Endothelial cell of umbilical vein (primary cell): ENCODE data around the gene DNAH9. TPM values are rescaled to one million over a fixed set of nuclear protein-coding genes. Genes with fewer than 3 reads are reported as not detected.

Experiments used
- BruUV-seq: library from RNA; stranded (reverse); fragments of 400-500 nt; replicated peaks from 2 replicates; lab custom pipeline; 2021; lab: Mats Ljungman, UMichigan
- CTCF ChIA-PET: fragments of 300-600, 350-600 bp; sonication (Branson Sonifier 250); formaldehyde crosslinking; loops from one replicate; lab custom pipeline; 2021; ENCODE audit warnings: antibody characterized with exemption, inconsistent platforms; lab: Charles Lee
- POLR2A ChIA-PET: fragments of 300-600, 350-600 bp; sonication (Branson Sonifier 250); formaldehyde crosslinking; loops from one replicate; lab custom pipeline; 2021; ENCODE audit warnings: antibody characterized with exemption, inconsistent platforms; lab: Charles Lee
- DNase-seq: peaks from one replicate; pipeline ENCODE4 v3.0.0-alpha.2; 2011; ENCODE audit warnings: low read depth, low spot score
- FAIRE-seq: peaks from 2 replicates; lab custom pipeline; 2011; peaks lifted over from hg19 to GRCh38; lab: Jason Lieb, UNC
- H2AFZ ChIP-seq: 2 replicates; pipeline ENCODE4 v1.6.0; 2012; ENCODE audit warnings: low read depth, low read length, control low read depth, inconsistent platforms
- H3K27ac ChIP-seq: 2 replicates; pipeline ENCODE4 v1.5.1; 2011; ENCODE audit warnings: low read depth, mild to moderate bottlenecking, control low read depth, low read length, moderate library complexity; ENCODE audit not compliant: insufficient read depth
- H3K27me3 ChIP-seq, 2 experiments: 2 replicates each; pipeline versions ENCODE4 v1.6.0 to v1.6.1; 2011; ENCODE audit warnings: low read length in 2 of 2, mixed read lengths in 1 of 2; ENCODE audit not compliant: control insufficient read depth in 2 of 2, insufficient read depth in 2 of 2
- H3K36me3 ChIP-seq, 2 experiments: 2 replicates in 1 of 2; 3 replicates in 1 of 2; pipeline ENCODE4 v1.5.1; 2011; ENCODE audit warnings: low read length in 2 of 2, mild to moderate bottlenecking in 1 of 2, moderate library complexity in 1 of 2; ENCODE audit not compliant: control insufficient read depth in 2 of 2, insufficient read depth in 2 of 2; ENCODE audit errors: extremely low read depth in 1 of 2
- H3K4me1 ChIP-seq: 3 replicates; pipeline ENCODE4 v1.5.1; 2011; ENCODE audit warnings: mild to moderate bottlenecking, low read length; ENCODE audit not compliant: control insufficient read depth, insufficient read depth; ENCODE audit errors: extremely low read depth
- H3K4me2 ChIP-seq: 2 replicates; pipeline ENCODE4 v1.6.1; 2011; ENCODE audit warnings: low read length, control low read depth, mixed read lengths; ENCODE audit not compliant: insufficient read depth
- H3K4me3 ChIP-seq, 3 experiments: fragments of 200-600 bp in 1 of 3; sonication (generic), shearing (Covaris generic) in 1 of 3; replicated peaks in 1 of 3; 2 replicates each; pipeline ENCODE4 v1.5.1; 2011 to 2016; ENCODE audit warnings: control low read depth in 3 of 3, low read length in 3 of 3, mild to moderate bottlenecking in 2 of 3, inconsistent platforms in 1 of 3, low read depth in 1 of 3, moderate library complexity in 1 of 3; ENCODE audit not compliant: insufficient read depth in 1 of 3
- H3K79me2 ChIP-seq: 2 replicates; pipeline ENCODE4 v1.6.0; 2012; ENCODE audit warnings: low read length, inconsistent platforms; ENCODE audit not compliant: control insufficient read depth, insufficient read depth
- H3K9ac ChIP-seq: replicated peaks from 2 replicates; pipeline ENCODE3; 2011; ENCODE audit warnings: low read length, control low read depth; ENCODE audit not compliant: insufficient read depth; ENCODE audit errors: extremely low read depth
- H3K9me1 ChIP-seq: replicated peaks from 3 replicates; pipeline ENCODE4 v1.6.0; 2011; ENCODE audit warnings: mild to moderate bottlenecking, low read length; ENCODE audit not compliant: control insufficient read depth, insufficient read depth; ENCODE audit errors: extremely low read depth
- H3K9me3 ChIP-seq: replicated peaks from 2 replicates; pipeline ENCODE4 v1.5.1; 2012; ENCODE audit warnings: low read length, inconsistent platforms; ENCODE audit not compliant: control insufficient read depth, insufficient read depth
- H4K20me1 ChIP-seq: replicated peaks from 2 replicates; pipeline ENCODE3; 2011; ENCODE audit warnings: mild to moderate bottlenecking, low read length; ENCODE audit not compliant: control insufficient read depth, insufficient read depth; ENCODE audit errors: extremely low read depth
- EZH2 ChIP-seq: IDR thresholded peaks from 2 replicates; pipeline ENCODE4 v1.6.1; 2012; ENCODE audit warnings: borderline replicate concordance, low read depth, mild to moderate bottlenecking, moderate library complexity, low read length, inconsistent platforms; ENCODE audit not compliant: severe bottlenecking
- GATA2 ChIP-seq: IDR thresholded peaks from 2 replicates; pipeline ENCODE4 v1.7.0; 2011; ENCODE audit warnings: low read depth, mild to moderate bottlenecking, moderate library complexity, mixed read lengths, low read length; ENCODE audit not compliant: insufficient read length, insufficient read depth
- JUN ChIP-seq: IDR thresholded peaks from 2 replicates; pipeline ENCODE4 v1.6.1; 2011; ENCODE audit warnings: borderline replicate concordance, low read depth; ENCODE audit not compliant: insufficient read length, insufficient read depth
- POLR2A ChIP-seq: IDR thresholded peaks from 2 replicates; pipeline ENCODE4 v1.6.1; 2012; ENCODE audit warnings: low read depth, mild to moderate bottlenecking, control low read depth, low read length
- POLR2AphosphoS5 ChIP-seq: IDR thresholded peaks from 2 replicates; pipeline ENCODE4 v1.6.1; 2012; ENCODE audit warnings: low read depth, mild to moderate bottlenecking, control low read depth, low read length, moderate library complexity; ENCODE audit not compliant: insufficient read depth
- dilution Hi-C: fragments of 300-500 bp; cut with MboI; formaldehyde crosslinking; loops from one replicate; pipeline ENCODE4 v1.15.0; 2019; ENCODE audit warnings: low sequenced_read_pairs; ENCODE audit not compliant: extremely low pct_ligation_motif_present
- intact Hi-C: fragments of 100-400 bp; cut with micrococcal nuclease; formaldehyde crosslinking; loops from one replicate; pipeline ENCODE4 v1.10.0; 2022
- polyA plus RNA-seq, 4 experiments: library from polyadenylated mRNA; depleted of rRNA in 3 of 4; stranded (reverse) in 3 of 4; unstranded in 1 of 4; fragments of >200 nt; gene quantifications; 2 replicates each; pipeline versions ENCODE4 v1.2.1 to v1.2.3, GENCODE V29; 2011 to 2012; ENCODE audit warnings: missing spikeins in 1 of 4
- total RNA-seq: library from RNA; stranded (reverse); gene quantifications from 2 replicates; pipeline ENCODE4 v1.2.3, GENCODE V29; 2021
- TF ChIP-seq, protein P1 (sequence below): IDR thresholded peaks from 2 replicates; pipeline ENCODE4 v1.6.1; 2011; ENCODE audit not compliant: insufficient read depth, insufficient read length
- TF ChIP-seq, protein P2 (sequence below), 2 donors: IDR thresholded peaks; 1 replicate in 1 of 2; 2 replicates in 1 of 2; pipeline ENCODE4 v1.5.1; 2011; ENCODE audit warnings: low read length in 2 of 2, mild to moderate bottlenecking in 2 of 2, moderate library complexity in 2 of 2, control low read depth in 1 of 2, inconsistent platforms in 1 of 2, low read depth in 1 of 2; ENCODE audit not compliant: insufficient read depth in 1 of 2; ENCODE audit errors: extremely low read depth in 1 of 2

Gene DNAH9
- total and polyA plus RNA-seq, 2 donors (not counting 3 experiments of a cell fraction or from before 2014, with no cell fraction given) = not detected

DNA sequence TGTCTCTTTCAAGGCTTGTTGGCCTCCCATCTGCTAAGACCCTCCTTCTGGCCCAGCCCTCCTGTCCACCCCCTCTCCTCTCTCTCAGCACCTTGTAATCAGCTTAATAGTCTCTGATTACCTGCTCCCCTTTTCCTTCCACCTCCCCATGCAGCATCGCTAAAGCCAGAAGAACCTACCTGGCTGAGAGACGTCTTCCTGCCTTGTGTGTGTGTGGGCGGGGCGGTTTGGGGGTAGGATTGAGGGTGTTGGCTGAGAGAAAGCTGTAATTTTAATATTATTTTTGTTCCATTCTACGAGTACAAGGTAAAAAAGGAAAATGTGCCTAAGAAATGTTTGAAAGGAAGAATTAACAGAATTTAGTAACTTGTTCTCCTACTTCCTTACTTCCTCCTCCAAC, 3.4 kb downstream of the DNAH9 start:
- Histone ChIP-seq H3K4me3 (no peak overlapping the region), H3K4me1 (no peaks in the 10 kb centered on the region), H2AFZ (no peak overlapping the region), H3K27me3 (no peaks in the 10 kb centered on the region), H3K9me3 (peaks cover 2% of the 10 kb centered on the region), H3K4me2 (no peak overlapping the region), H3K9ac (no peak overlapping the region), H3K27ac (no peak overlapping the region), H3K79me2 (no peaks in the 10 kb centered on the region), H3K36me3 (no peaks in the 10 kb centered on the region), H4K20me1 (no peaks in the 10 kb centered on the region), H3K9me1 (no peaks in the 10 kb centered on the region)
- BruUV-seq = no TSS peak
- DNase-seq = no peak
- FAIRE-seq = no peak
- ChIA-PET POLR2A (no interaction called here), CTCF (no interaction called here)
- dilution Hi-C loops (no loop called here), intact Hi-C loops (no loop called here)
- TF ChIP-seq EZH2 (no peak), POLR2AphosphoS5 (no peak), GATA2 (no peak), POLR2A (no peak)

GRCh38 chr17:11608396-11608795, 10.1 kb downstream of the DNAH9 start:
- Histone ChIP-seq H4K20me1 (no peaks in the 10 kb centered on the region), H3K4me2 (no peak overlapping the region), H3K9me1 (no peaks in the 10 kb centered on the region), H3K4me1 (no peaks in the 10 kb centered on the region), H2AFZ (no peak overlapping the region), H3K27ac (no peak overlapping the region), H3K36me3 (no peaks in the 10 kb centered on the region), H3K9ac (no peak overlapping the region), H3K27me3 (no peaks in the 10 kb centered on the region), H3K4me3 (no peak overlapping the region), H3K9me3 (peaks cover 3% of the 10 kb centered on the region), H3K79me2 (no peaks in the 10 kb centered on the region)
- FAIRE-seq (no peak), DNase-seq (no peak)
- CTCF ChIA-PET = no interaction called here
- TF ChIP-seq, protein P1, sequence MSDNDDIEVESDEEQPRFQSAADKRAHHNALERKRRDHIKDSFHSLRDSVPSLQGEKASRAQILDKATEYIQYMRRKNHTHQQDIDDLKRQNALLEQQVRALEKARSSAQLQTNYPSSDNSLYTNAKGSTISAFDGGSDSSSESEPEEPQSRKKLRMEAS = no peak
- TF ChIP-seq POLR2A (no peak), JUN (no peak), GATA2 (no peak)
- TF ChIP-seq, protein P2, sequence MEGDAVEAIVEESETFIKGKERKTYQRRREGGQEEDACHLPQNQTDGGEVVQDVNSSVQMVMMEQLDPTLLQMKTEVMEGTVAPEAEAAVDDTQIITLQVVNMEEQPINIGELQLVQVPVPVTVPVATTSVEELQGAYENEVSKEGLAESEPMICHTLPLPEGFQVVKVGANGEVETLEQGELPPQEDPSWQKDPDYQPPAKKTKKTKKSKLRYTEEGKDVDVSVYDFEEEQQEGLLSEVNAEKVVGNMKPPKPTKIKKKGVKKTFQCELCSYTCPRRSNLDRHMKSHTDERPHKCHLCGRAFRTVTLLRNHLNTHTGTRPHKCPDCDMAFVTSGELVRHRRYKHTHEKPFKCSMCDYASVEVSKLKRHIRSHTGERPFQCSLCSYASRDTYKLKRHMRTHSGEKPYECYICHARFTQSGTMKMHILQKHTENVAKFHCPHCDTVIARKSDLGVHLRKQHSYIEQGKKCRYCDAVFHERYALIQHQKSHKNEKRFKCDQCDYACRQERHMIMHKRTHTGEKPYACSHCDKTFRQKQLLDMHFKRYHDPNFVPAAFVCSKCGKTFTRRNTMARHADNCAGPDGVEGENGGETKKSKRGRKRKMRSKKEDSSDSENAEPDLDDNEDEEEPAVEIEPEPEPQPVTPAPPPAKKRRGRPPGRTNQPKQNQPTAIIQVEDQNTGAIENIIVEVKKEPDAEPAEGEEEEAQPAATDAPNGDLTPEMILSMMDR (IDR thresholded peaks at IDR 0.05; ENCODE audit: extremely low read depth in 1 of 2, insufficient read depth in 1 of 2, low read depth in 1 of 2, low read length in 2 of 2) = no peak
- POLR2A ChIA-PET = no interaction called here
- BruUV-seq = no TSS peak
- dilution Hi-C loops (no loop called here), intact Hi-C loops (no loop called here)
